HFF-Myc (cell line): ENCODE data around the gene CHST15.

ENCODE experiments used
- DNase-seq: peaks from one replicate; pipeline ENCODE4 v3.0.0-alpha.2; 2011; ENCODE audit warnings: low read depth; ENCODE audit errors: extremely low read depth
- H3K4me3 ChIP-seq: replicated peaks from 2 replicates; pipeline ENCODE4 v1.5.1; 2011; ENCODE audit warnings: low read depth, mild to moderate bottlenecking, control low read depth, low read length
- CTCF ChIP-seq: IDR thresholded peaks from 2 replicates; pipeline ENCODE4 v1.5.1; 2012; ENCODE audit warnings: mild to moderate bottlenecking, low read depth, low read length, control low read depth; ENCODE audit errors: missing control alignments

The CHST15 gene

GRCh38 chr10:124026589-124026939 is 66.8 kb downstream of the CHST15 start:
- no peak overlapping the region for H3K4me3 ChIP-seq
- TF ChIP-seq CTCF, result no peak
- DNase-seq, result no peak

GRCh38 chr10:124025660-124026588 is 67.5 kb downstream of the CHST15 start:
- H3K4me3 ChIP-seq, result no peak overlapping the region
- peak; percentile 27 for TF ChIP-seq CTCF
- no peak for DNase-seq

- TF ChIP-seq CTCF, result no peak
Observed at GRCh38 chr10:124025152-124025551, 68.2 kb downstream of the CHST15 start.

GRCh38 chr10:124022066-124022465 is 71.3 kb downstream of the CHST15 start:
- no peak for DNase-seq
- H3K4me3 ChIP-seq, result no peak overlapping the region
- no peak for TF ChIP-seq CTCF

More at GRCh38 chr10:124025152-124025551, 68.2 kb downstream of the CHST15 start:
- DNase-seq, result no peak
- H3K4me3 ChIP-seq, result no peak overlapping the region

GRCh38 chr10:124020981-124021815 is 72.2 kb downstream of the CHST15 start:
- no peak for DNase-seq
- no peak overlapping the region for H3K4me3 ChIP-seq

More at GRCh38 chr10:124020981-124021815, 72.2 kb downstream of the CHST15 start:
- TF ChIP-seq CTCF, result no peak
